ENCODE measurements around the gene DRAM2. TPM values are rescaled to one million over a fixed set of nuclear protein-coding genes. Genes with fewer than 3 reads are reported as not detected.

The DRAM2 gene
- total RNA-seq, 5 donors from 2014 or later (not counting 1 experiment from before 2014, with no cell fraction given): 28.5 to 36.7 (median 31.5) TPM

- Mint-ChIP-seq H3K4me1 (peaks cover 32 to 35% (median 34%) of the 10 kb centered on the region in 3 donors), H3K27me3 (no peaks in the 10 kb centered on the region), H3K4me3 (no peak overlapping the region), H3K36me3 (peaks cover 62% of the 10 kb centered on the region), H3K27ac (no peak overlapping the region), H3K9me3 (no peaks in the 10 kb centered on the region)
- H3K4me1 ChIP-seq (ENCODE audit: control insufficient read depth in 1 of 2, extremely low read depth in 1 of 2, insufficient read depth in 2 of 2, low read length in 2 of 2): peaks cover 0 to 4% of the 10 kb centered on the region in 2 experiments
- DNase-seq: no peak
- no peaks in the 10 kb centered on the region for H3K27me3 ChIP-seq (replicated peaks in 1 of 2; ENCODE audit: control insufficient read depth in 2 of 2, extremely low read depth in 1 of 2, insufficient read depth in 2 of 2, low read length in 1 of 2)
- H3K27ac ChIP-seq (ENCODE audit: low read length): no peak overlapping the region
- H3K4me3 ChIP-seq (ENCODE audit: control insufficient read depth in 1 of 2, extremely low read depth in 1 of 2, low read length in 1 of 2): no peak overlapping the region
- ChIA-PET CTCF (interaction anchor here in 1 of 2 donors (1.3 kb wide), 1 partner anchor 18 kb away, joined by 4 read pairs; no protein-coding TSS in a partner anchor), POLR2A (no interaction called here)
- WGBS (ENCODE audit: insufficient coverage): 100% methylated on average over 1 of the region's 1 CpG
- no peak for ATAC-seq (replicated peaks in 1 of 4)
- peaks cover 4 to 53% of the 10 kb centered on the region in 2 donors for H3K36me3 ChIP-seq (ENCODE audit: control insufficient read depth in 2 of 2, extremely low read depth in 1 of 2, insufficient read depth in 1 of 2, low read length in 1 of 2)
- H3K9me3 ChIP-seq: no peaks in the 10 kb centered on the region
Observed at GRCh38 chr1:111126354-111126753, 13.5 kb downstream of the DRAM2 start.

- peaks cover 57% of the 10 kb centered on the region for H3K36me3 Mint-ChIP-seq
- no peak overlapping the region for H3K4me3 Mint-ChIP-seq
- H3K27me3 Mint-ChIP-seq: no peaks in the 10 kb centered on the region
- DNase-seq: no peak
- ChIA-PET POLR2A (no interaction called here), CTCF (no interaction called here)
- no peak overlapping the region for H3K4me3 ChIP-seq (ENCODE audit: control insufficient read depth in 1 of 2, extremely low read depth in 1 of 2, low read length in 1 of 2)
- no peak for ATAC-seq (replicated peaks in 1 of 4)
- H3K9me3 ChIP-seq: no peaks in the 10 kb centered on the region
- no peaks in the 10 kb centered on the region for H3K9me3 Mint-ChIP-seq
- no peaks in the 10 kb centered on the region for H3K4me1 ChIP-seq (ENCODE audit: control insufficient read depth in 1 of 2, extremely low read depth in 1 of 2, insufficient read depth in 2 of 2, low read length in 2 of 2)
- WGBS (ENCODE audit: insufficient coverage): no CpG with 5 or more reads among the region's 2 CpGs
- H3K27ac Mint-ChIP-seq: no peak overlapping the region
- H3K4me1 Mint-ChIP-seq: no peaks in the 10 kb centered on the region
- no peaks in the 10 kb centered on the region for H3K27me3 ChIP-seq (replicated peaks in 1 of 2; ENCODE audit: control insufficient read depth in 2 of 2, extremely low read depth in 1 of 2, insufficient read depth in 2 of 2, low read length in 1 of 2)
- no peak overlapping the region for H3K27ac ChIP-seq (ENCODE audit: low read length)
- peaks cover 0 to 20% of the 10 kb centered on the region in 2 donors for H3K36me3 ChIP-seq (ENCODE audit: control insufficient read depth in 2 of 2, extremely low read depth in 1 of 2, insufficient read depth in 1 of 2, low read length in 1 of 2)
Observed at GRCh38 chr1:111116496-111116895, 23.4 kb downstream of the DRAM2 start.

GRCh38 chr1:111110197-111110899, 29.5 kb downstream of the DRAM2 start:
- no peak overlapping the region for H3K4me3 ChIP-seq (ENCODE audit: control insufficient read depth in 1 of 2, extremely low read depth in 1 of 2, low read length in 1 of 2)
- POLR2A ChIA-PET: no interaction called here
- peaks cover 0 to 22% (median 8%) of the 10 kb centered on the region in 3 donors for H3K9me3 Mint-ChIP-seq
- peaks cover 0 to 2% of the 10 kb centered on the region in 2 donors for H3K36me3 ChIP-seq (ENCODE audit: control insufficient read depth in 2 of 2, extremely low read depth in 1 of 2, insufficient read depth in 1 of 2, low read length in 1 of 2)
- no peak overlapping the region for H3K27ac Mint-ChIP-seq
- H3K27me3 Mint-ChIP-seq: no peaks in the 10 kb centered on the region
- H3K4me1 ChIP-seq (ENCODE audit: control insufficient read depth in 1 of 2, extremely low read depth in 1 of 2, insufficient read depth in 2 of 2, low read length in 2 of 2): no peaks in the 10 kb centered on the region
- no peak overlapping the region for H3K4me3 Mint-ChIP-seq
- CTCF ChIA-PET: no interaction called here
- no peak overlapping the region for H3K27ac ChIP-seq (ENCODE audit: low read length)
- no peaks in the 10 kb centered on the region for H3K9me3 ChIP-seq
- no peak for ATAC-seq (replicated peaks in 1 of 4)
- no peak for DNase-seq
- H3K27me3 ChIP-seq (replicated peaks in 1 of 2; ENCODE audit: control insufficient read depth in 2 of 2, extremely low read depth in 1 of 2, insufficient read depth in 2 of 2, low read length in 1 of 2): no peaks in the 10 kb centered on the region
- H3K36me3 Mint-ChIP-seq: peaks cover 40% of the 10 kb centered on the region
- no CpG with 5 or more reads among the region's 1 CpG for WGBS (ENCODE audit: insufficient coverage)
- H3K4me1 Mint-ChIP-seq: no peaks in the 10 kb centered on the region

GRCh38 chr1:111104981-111105380, 34.9 kb downstream of the DRAM2 start:
- no peak for DNase-seq
- H3K27ac ChIP-seq (ENCODE audit: low read length): no peak overlapping the region
- ATAC-seq (replicated peaks in 1 of 4): no peak
- H3K27me3 ChIP-seq (replicated peaks in 1 of 2; ENCODE audit: control insufficient read depth in 2 of 2, extremely low read depth in 1 of 2, insufficient read depth in 2 of 2, low read length in 1 of 2): peaks cover 0 to 4% of the 10 kb centered on the region in 2 experiments
- H3K27ac Mint-ChIP-seq: no peak overlapping the region
- H3K4me3 ChIP-seq (ENCODE audit: control insufficient read depth in 1 of 2, extremely low read depth in 1 of 2, low read length in 1 of 2): no peak overlapping the region
- ChIA-PET CTCF (no interaction called here), POLR2A (interaction anchor here in 1 of 2 donors (0.6 kb wide), 1 partner anchor 259 kb away, joined by 7 read pairs; no protein-coding TSS in a partner anchor)
- H3K36me3 Mint-ChIP-seq: peaks cover 15% of the 10 kb centered on the region
- H3K36me3 ChIP-seq (ENCODE audit: control insufficient read depth in 2 of 2, extremely low read depth in 1 of 2, insufficient read depth in 1 of 2, low read length in 1 of 2): no peaks in the 10 kb centered on the region
- WGBS (ENCODE audit: insufficient coverage): 90% methylated on average over 2 of the region's 2 CpGs
- H3K27me3 Mint-ChIP-seq: peaks cover 0 to 3% of the 10 kb centered on the region in 2 donors
- H3K4me1 ChIP-seq (ENCODE audit: control insufficient read depth in 1 of 2, extremely low read depth in 1 of 2, insufficient read depth in 2 of 2, low read length in 2 of 2): no peaks in the 10 kb centered on the region
- no peaks in the 10 kb centered on the region for H3K4me1 Mint-ChIP-seq
- H3K4me3 Mint-ChIP-seq: no peak overlapping the region
- H3K9me3 ChIP-seq: no peaks in the 10 kb centered on the region
- peaks cover 13 to 35% (median 23%) of the 10 kb centered on the region in 3 donors for H3K9me3 Mint-ChIP-seq

- POLR2A ChIA-PET: no interaction called here
- Mint-ChIP-seq H3K4me3 (no peak overlapping the region), H3K27ac (no peak overlapping the region), H3K27me3 (peaks cover 0 to 3% of the 10 kb centered on the region in 2 donors), H3K9me3 (peaks cover 26 to 49% (median 36%) of the 10 kb centered on the region in 3 donors), H3K36me3 (peaks cover 10% of the 10 kb centered on the region), H3K4me1 (no peaks in the 10 kb centered on the region)
- Histone ChIP-seq H3K27me3 (replicated peaks in 1 of 2; ENCODE audit: control insufficient read depth in 2 of 2, extremely low read depth in 1 of 2, insufficient read depth in 2 of 2, low read length in 1 of 2) (peaks cover 0 to 4% of the 10 kb centered on the region in 2 experiments), H3K36me3 (ENCODE audit: control insufficient read depth in 2 of 2, extremely low read depth in 1 of 2, insufficient read depth in 1 of 2, low read length in 1 of 2) (no peaks in the 10 kb centered on the region), H3K4me3 (ENCODE audit: control insufficient read depth in 1 of 2, extremely low read depth in 1 of 2, low read length in 1 of 2) (no peak overlapping the region), H3K27ac (ENCODE audit: low read length) (no peak overlapping the region), H3K9me3 (no peaks in the 10 kb centered on the region), H3K4me1 (ENCODE audit: control insufficient read depth in 1 of 2, extremely low read depth in 1 of 2, insufficient read depth in 2 of 2, low read length in 2 of 2) (no peaks in the 10 kb centered on the region)
- WGBS (ENCODE audit: insufficient coverage): 77% methylated on average over 5 of the region's 5 CpGs
- DNase-seq (no peak), ATAC-seq (replicated peaks in 1 of 4) (no peak)
- CTCF ChIA-PET: no interaction called here
Observed at GRCh38 chr1:111101854-111102642, 37.8 kb downstream of the DRAM2 start.

GRCh38 chr1:111099289-111099688, 40.6 kb downstream of the DRAM2 start:
- Histone ChIP-seq H3K27ac (ENCODE audit: low read length) (no peak overlapping the region), H3K4me1 (ENCODE audit: control insufficient read depth in 1 of 2, extremely low read depth in 1 of 2, insufficient read depth in 2 of 2, low read length in 2 of 2) (no peaks in the 10 kb centered on the region), H3K4me3 (ENCODE audit: control insufficient read depth in 1 of 2, extremely low read depth in 1 of 2, low read length in 1 of 2) (no peak overlapping the region), H3K36me3 (ENCODE audit: control insufficient read depth in 2 of 2, extremely low read depth in 1 of 2, insufficient read depth in 1 of 2, low read length in 1 of 2) (no peaks in the 10 kb centered on the region), H3K9me3 (no peaks in the 10 kb centered on the region), H3K27me3 (replicated peaks in 1 of 2; ENCODE audit: control insufficient read depth in 2 of 2, extremely low read depth in 1 of 2, insufficient read depth in 2 of 2, low read length in 1 of 2) (peaks cover 0 to 4% of the 10 kb centered on the region in 2 experiments)
- Mint-ChIP-seq H3K36me3 (peaks cover 11% of the 10 kb centered on the region), H3K4me1 (no peaks in the 10 kb centered on the region), H3K27me3 (peaks cover 0 to 3% of the 10 kb centered on the region in 2 donors), H3K4me3 (no peak overlapping the region), H3K27ac (no peak overlapping the region), H3K9me3 (peaks cover 31 to 56% (median 41%) of the 10 kb centered on the region in 3 donors)
- POLR2A ChIA-PET: no interaction called here
- CTCF ChIA-PET: no interaction called here
- ATAC-seq (replicated peaks in 1 of 4) (no peak), DNase-seq (no peak)
- 100% methylated on average over 1 of the region's 1 CpG for WGBS (ENCODE audit: insufficient coverage)

Data from T-cell (primary cell).